Lower lobe of right lung (tissue), 2 donors: ENCODE results near the gene LPIN1. TPM values are rescaled to one million over a fixed set of nuclear protein-coding genes. Genes with fewer than 3 reads are reported as not detected.
A peak's percentile ranks its signal among the peaks of the same experiment; 100 is the strongest.

Source experiments
- ATAC-seq, 2 donors: fragments of 200-7000 bp; cut with Tn5 transposase; one replicate each; pipeline ENCODE4 v1.9.1; 2020 to 2022; ENCODE audit warnings: mild to moderate bottlenecking in 2 of 2, moderate library complexity in 2 of 2
- DNase-seq: peaks from one replicate; pipeline ENCODE4 v3.0.0-alpha.2; 2020
- H3K27ac ChIP-seq: fragments of 200-600 bp; one replicate; pipeline ENCODE4 v1.8.0; 2022
- H3K27me3 ChIP-seq: fragments of 200-600 bp; one replicate; pipeline ENCODE4 v1.8.0; 2022; ENCODE audit warnings: low read depth
- H3K36me3 ChIP-seq: fragments of 200-600 bp; one replicate; pipeline ENCODE4 v1.8.0; 2022; ENCODE audit warnings: mild to moderate bottlenecking
- H3K4me1 ChIP-seq: fragments of 200-600 bp; one replicate; pipeline ENCODE4 v1.8.0; 2022
- H3K4me3 ChIP-seq: fragments of 200-600 bp; one replicate; pipeline ENCODE4 v1.8.0; 2022; ENCODE audit warnings: mild to moderate bottlenecking
- H3K9me3 ChIP-seq: fragments of 200-600 bp; one replicate; pipeline ENCODE4 v1.8.0; 2022
- intact Hi-C: fragments of 100-400 bp; cut with DNase I; formaldehyde crosslinking; loops from one replicate; pipeline ENCODE4 v1.11.0; 2022
- total RNA-seq: library from RNA; stranded (reverse); fragmentation: NEBNext Ultra II Directional; extraction: Animal tissue kit (Norgen Biotek cat#: 25700); gene quantifications from one replicate; pipeline ENCODE4 v1.2.1, GENCODE V29; 2021
- TF ChIP-seq, protein P1 (sequence below): fragments of 200-600 bp; IDR thresholded peaks from one replicate; pipeline ENCODE4 v1.8.0; 2022; ENCODE audit warnings: antibody characterized with exemption, mild to moderate bottlenecking
- donor health status: DM: no; HTN: yes; CAD: no; lungs with severe emphysema.

The LPIN1 gene
- total RNA-seq, 1 donor from 2014 or later = 52.7 TPM

DNA sequence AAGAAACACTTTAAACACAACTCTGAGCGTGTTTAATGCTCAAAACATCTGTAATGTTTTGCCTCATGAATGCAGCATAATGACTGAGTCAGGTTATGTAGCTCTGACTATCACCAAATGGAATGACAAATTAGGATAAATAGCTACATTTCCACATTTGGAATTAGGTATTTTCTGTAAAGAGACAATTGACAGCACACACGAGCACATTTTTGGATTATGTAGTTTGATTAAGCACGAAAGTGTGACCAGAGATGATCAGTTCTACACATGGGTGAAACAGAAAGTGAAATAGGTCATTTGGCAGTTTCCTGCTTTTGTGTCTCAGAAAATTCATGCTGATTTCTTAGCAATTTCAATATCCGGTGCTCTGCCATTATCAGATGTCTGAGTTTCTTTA, 29.0 kb downstream of the LPIN1 start:
- Histone ChIP-seq H3K4me1 (peaks cover 11% of the 10 kb centered on the region), H3K27me3 (no peaks in the 10 kb centered on the region), H3K27ac (peak overlapping the region; percentile 8), H3K4me3 (no peak overlapping the region), H3K9me3 (no peaks in the 10 kb centered on the region), H3K36me3 (peaks cover 73% of the 10 kb centered on the region)
- TF ChIP-seq, protein P1, sequence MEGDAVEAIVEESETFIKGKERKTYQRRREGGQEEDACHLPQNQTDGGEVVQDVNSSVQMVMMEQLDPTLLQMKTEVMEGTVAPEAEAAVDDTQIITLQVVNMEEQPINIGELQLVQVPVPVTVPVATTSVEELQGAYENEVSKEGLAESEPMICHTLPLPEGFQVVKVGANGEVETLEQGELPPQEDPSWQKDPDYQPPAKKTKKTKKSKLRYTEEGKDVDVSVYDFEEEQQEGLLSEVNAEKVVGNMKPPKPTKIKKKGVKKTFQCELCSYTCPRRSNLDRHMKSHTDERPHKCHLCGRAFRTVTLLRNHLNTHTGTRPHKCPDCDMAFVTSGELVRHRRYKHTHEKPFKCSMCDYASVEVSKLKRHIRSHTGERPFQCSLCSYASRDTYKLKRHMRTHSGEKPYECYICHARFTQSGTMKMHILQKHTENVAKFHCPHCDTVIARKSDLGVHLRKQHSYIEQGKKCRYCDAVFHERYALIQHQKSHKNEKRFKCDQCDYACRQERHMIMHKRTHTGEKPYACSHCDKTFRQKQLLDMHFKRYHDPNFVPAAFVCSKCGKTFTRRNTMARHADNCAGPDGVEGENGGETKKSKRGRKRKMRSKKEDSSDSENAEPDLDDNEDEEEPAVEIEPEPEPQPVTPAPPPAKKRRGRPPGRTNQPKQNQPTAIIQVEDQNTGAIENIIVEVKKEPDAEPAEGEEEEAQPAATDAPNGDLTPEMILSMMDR = no peak
- ATAC-seq (no peak), DNase-seq (no peak)
- intact Hi-C loops = no loop called here

DNA sequence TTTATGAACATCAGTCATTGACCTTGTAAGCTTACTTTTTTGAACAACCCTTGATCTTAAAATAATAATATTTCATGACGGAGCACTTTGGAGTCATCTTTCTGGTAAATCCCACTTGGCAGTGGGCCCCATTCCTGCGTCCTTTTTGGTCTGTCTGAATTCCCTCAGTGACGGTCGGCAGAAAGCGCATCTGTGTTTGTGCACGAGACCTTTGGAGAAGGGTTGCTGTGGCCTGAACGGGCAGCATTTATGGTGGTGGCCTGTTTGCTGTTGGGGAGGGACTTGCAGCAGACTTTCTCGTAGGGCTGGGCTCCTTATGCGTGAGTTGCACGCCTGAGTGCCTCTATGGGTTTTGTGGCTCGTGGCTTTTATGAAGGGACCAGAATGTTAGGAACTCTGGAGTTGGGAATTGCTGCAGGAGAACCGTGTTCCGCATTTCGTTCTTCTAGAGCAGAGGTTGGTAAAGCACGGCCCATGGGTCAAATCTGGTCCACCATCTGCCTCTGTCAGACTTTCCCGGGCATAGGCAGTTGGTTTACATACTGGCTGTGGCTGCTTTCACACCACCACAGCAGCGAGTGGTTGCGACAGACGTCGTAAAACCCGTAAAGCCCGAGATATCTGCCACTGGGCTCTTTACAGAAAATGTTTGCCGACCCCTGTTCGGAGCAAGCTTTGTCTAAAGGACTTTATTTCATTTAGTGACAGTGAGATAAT, 30.8 kb downstream of the LPIN1 start:
- H3K27ac ChIP-seq = no peak overlapping the region
- H3K27me3 ChIP-seq = no peaks in the 10 kb centered on the region
- DNase-seq = no peak
- ATAC-seq = no peak
- no peaks in the 10 kb centered on the region for H3K9me3 ChIP-seq
- intact Hi-C loops = no loop called here
- peaks cover 72% of the 10 kb centered on the region for H3K36me3 ChIP-seq
- H3K4me3 ChIP-seq = no peak overlapping the region
- TF ChIP-seq, protein P1 = no peak
- peaks cover 11% of the 10 kb centered on the region for H3K4me1 ChIP-seq

DNA sequence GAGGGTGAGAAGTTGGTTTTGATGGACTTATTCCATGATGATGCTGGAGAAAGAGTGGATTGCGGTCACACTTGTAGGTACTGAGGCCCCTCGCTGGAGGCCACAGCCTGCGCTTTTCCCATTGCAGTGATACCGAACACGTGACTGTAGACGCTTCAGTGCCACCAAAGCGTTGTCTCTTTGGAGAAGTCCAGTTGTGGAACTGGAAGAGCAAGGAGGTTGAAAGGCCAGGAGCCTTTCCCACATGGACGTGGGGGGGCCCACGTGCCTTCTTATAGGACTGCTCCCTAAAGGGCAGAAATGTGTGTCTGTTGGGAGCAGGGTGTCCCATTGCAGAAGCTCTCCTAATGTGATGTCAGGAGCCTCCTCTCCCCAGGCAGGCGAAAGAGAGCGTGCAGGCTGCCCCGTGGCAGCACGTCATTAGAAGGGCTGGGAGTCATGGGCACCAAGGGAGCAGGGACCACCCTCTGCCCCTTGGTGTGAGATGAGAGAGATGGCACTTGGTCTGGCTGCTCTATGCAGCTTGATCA, 31.5 kb downstream of the LPIN1 start:
- Histone ChIP-seq H3K27me3 (no peaks in the 10 kb centered on the region), H3K4me3 (no peak overlapping the region), H3K27ac (no peak overlapping the region), H3K4me1 (peaks cover 11% of the 10 kb centered on the region), H3K9me3 (no peaks in the 10 kb centered on the region), H3K36me3 (peaks cover 73% of the 10 kb centered on the region)
- DNase-seq (no peak), ATAC-seq (no peak)
- TF ChIP-seq, protein P1 = no peak
- intact Hi-C loops = no loop called here

DNA sequence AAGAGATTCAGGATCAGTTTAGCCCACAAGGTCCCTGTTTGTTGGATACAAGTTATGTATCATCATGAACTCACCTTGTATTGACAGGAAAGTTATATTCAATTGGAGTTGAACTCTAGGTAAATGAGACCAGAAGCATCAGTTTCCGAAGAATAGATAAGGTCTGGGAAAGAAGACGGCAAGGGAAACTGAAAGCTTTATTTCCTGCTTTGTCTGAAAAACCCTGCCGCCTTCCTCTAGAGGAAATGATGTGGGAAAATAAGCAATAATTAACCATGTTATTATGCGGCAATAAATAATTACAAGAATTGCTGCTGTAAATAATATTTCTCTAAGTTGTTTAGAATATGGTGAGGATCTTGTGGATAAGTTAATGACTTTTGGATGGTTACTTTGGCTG, 32.0 kb downstream of the LPIN1 start:
- intact Hi-C loops = no loop called here
- no peak overlapping the region for H3K27ac ChIP-seq

DNA sequence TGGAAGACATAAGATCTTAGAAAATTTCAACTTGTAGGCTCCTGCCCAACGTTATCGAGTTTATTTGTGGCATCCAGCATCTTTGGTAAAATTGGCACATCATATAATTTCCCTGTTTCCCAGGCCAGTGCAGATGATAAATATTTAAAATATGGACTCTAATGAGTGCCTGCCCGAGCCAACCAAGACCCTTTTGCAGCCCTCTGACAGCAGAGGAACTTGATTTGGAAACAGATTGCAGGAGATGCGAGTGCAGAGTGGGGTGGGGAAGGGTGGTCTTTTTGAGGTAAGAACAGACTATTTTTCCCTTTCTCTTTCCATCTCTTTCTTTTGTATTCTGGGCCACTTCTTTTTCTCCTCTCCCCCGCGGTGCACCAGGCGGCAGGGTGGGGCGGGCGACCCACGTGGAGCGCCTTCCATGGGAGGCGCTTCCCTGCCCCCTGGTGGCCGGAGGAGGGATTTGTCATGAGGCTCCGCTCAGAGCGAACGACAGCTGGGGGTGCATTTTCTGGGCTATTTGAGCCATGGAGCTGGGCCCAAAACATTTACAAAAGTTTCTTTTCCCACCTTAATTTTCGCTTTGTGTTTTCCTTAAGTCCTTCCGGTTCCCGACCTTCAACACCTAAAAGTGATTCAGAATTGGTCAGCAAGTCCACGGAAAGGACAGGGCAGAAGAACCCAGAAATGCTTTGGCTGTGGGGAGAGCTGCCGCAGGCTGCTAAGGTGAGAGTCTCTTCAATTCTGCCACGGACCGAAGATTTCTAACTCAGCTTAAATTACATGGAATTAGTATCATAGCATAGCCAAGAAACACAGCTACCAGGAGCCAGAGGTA, 32.7 kb downstream of the LPIN1 start:
- no peaks in the 10 kb centered on the region for H3K9me3 ChIP-seq
- ATAC-seq (peak; percentile 93 to 95), DNase-seq (peak; percentile 86)
- TF ChIP-seq, protein P1 = peak; percentile 95
- H3K27me3 ChIP-seq = no peaks in the 10 kb centered on the region
- intact Hi-C loops = no loop called here
- H3K4me1 ChIP-seq = peaks cover 11% of the 10 kb centered on the region
- no peak overlapping the region for H3K27ac ChIP-seq
- H3K36me3 ChIP-seq = peaks cover 75% of the 10 kb centered on the region
- peak overlapping the region; percentile 37 for H3K4me3 ChIP-seq

More for the DNA sequence above, 32.0 kb downstream of the LPIN1 start:
- Histone ChIP-seq H3K4me1 (peaks cover 11% of the 10 kb centered on the region), H3K9me3 (no peaks in the 10 kb centered on the region), H3K36me3 (peaks cover 75% of the 10 kb centered on the region), H3K4me3 (no peak overlapping the region), H3K27me3 (no peaks in the 10 kb centered on the region)
- no peak for DNase-seq
- ATAC-seq = no peak
- TF ChIP-seq, protein P1 = no peak
